Nephron progenitor cell (in vitro differentiated cells): ENCODE results near the gene PRR23B.

ENCODE experiments used
- DNase-seq: peaks from one replicate; pipeline ENCODE4 v3.0.0; 2021
- H3K27ac Mint-ChIP-seq: 2 replicates; pipeline ENCODE4 v1.8.0; 2021; ENCODE audit warnings: mild to moderate bottlenecking, moderate library complexity, mixed read lengths
- H3K27me3 Mint-ChIP-seq: 2 replicates; pipeline ENCODE4 v1.8.0; 2021; ENCODE audit warnings: mild to moderate bottlenecking, low read depth, mixed read lengths; ENCODE audit not compliant: poor library complexity
- H3K36me3 Mint-ChIP-seq: 2 replicates; pipeline ENCODE4 v1.8.0; 2021; ENCODE audit warnings: low read depth, mixed read lengths
- H3K4me1 Mint-ChIP-seq: 2 replicates; pipeline ENCODE4 v1.8.0; 2021; ENCODE audit warnings: mixed read lengths
- H3K4me3 Mint-ChIP-seq: 2 replicates; pipeline ENCODE4 v1.8.0; 2021; ENCODE audit warnings: mild to moderate bottlenecking, moderate library complexity, mixed read lengths
- H3K9me3 Mint-ChIP-seq: 2 replicates; pipeline ENCODE4 v1.8.0; 2021; ENCODE audit warnings: mild to moderate bottlenecking, moderate library complexity, mixed read lengths
- CTCF ChIP-seq: fragments of 200-600 bp; sonication (generic); IDR thresholded peaks from 2 replicates; pipeline ENCODE4 v1.5.0; 2021; ENCODE audit warnings: antibody characterized with exemption

PRR23B gene

GRCh38 chr3:138976047-138976446 lies 44.7 kb downstream of the PRR23B start:
- DNase-seq = no peak
- no peak for TF ChIP-seq CTCF
- peaks cover 24% of the 10 kb centered on the region for H3K27me3 Mint-ChIP-seq
- H3K36me3 Mint-ChIP-seq = no peaks in the 10 kb centered on the region
- H3K4me1 Mint-ChIP-seq = peaks cover 5% of the 10 kb centered on the region
- no peak overlapping the region for H3K4me3 Mint-ChIP-seq
- no peaks in the 10 kb centered on the region for H3K9me3 Mint-ChIP-seq
- H3K27ac Mint-ChIP-seq = no peak overlapping the region

GRCh38 chr3:138975351-138975750 lies 45.4 kb downstream of the PRR23B start:
- DNase-seq = no peak
- no peak for TF ChIP-seq CTCF
- Mint-ChIP-seq H3K4me3 (no peak overlapping the region), H3K9me3 (no peaks in the 10 kb centered on the region), H3K36me3 (no peaks in the 10 kb centered on the region), H3K4me1 (peaks cover 5% of the 10 kb centered on the region), H3K27me3 (peaks cover 28% of the 10 kb centered on the region), H3K27ac (no peak overlapping the region)

- Mint-ChIP-seq H3K36me3 (no peaks in the 10 kb centered on the region), H3K27ac (no peak overlapping the region)
- DNase-seq = no peak
Measured at GRCh38 chr3:138974462-138974861, 46.3 kb downstream of the PRR23B start.

GRCh38 chr3:138972941-138973340 lies 47.8 kb downstream of the PRR23B start:
- no peak for TF ChIP-seq CTCF
- Mint-ChIP-seq H3K27me3 (peaks cover 34% of the 10 kb centered on the region), H3K4me3 (no peak overlapping the region), H3K27ac (no peak overlapping the region), H3K36me3 (no peaks in the 10 kb centered on the region), H3K9me3 (no peaks in the 10 kb centered on the region), H3K4me1 (peaks cover 5% of the 10 kb centered on the region)
- no peak for DNase-seq

More at GRCh38 chr3:138974462-138974861, 46.3 kb downstream of the PRR23B start:
- Mint-ChIP-seq H3K4me1 (peaks cover 5% of the 10 kb centered on the region), H3K4me3 (no peak overlapping the region), H3K27me3 (peaks cover 29% of the 10 kb centered on the region), H3K9me3 (no peaks in the 10 kb centered on the region)
- no peak for TF ChIP-seq CTCF

GRCh38 chr3:138971766-138972320 lies 48.9 kb downstream of the PRR23B start:
- H3K4me1 Mint-ChIP-seq = peaks cover 4% of the 10 kb centered on the region
- no peak overlapping the region for H3K4me3 Mint-ChIP-seq
- TF ChIP-seq CTCF = no peak
- no peaks in the 10 kb centered on the region for H3K36me3 Mint-ChIP-seq
- no peak overlapping the region for H3K27ac Mint-ChIP-seq
- DNase-seq = no peak
- peaks cover 42% of the 10 kb centered on the region for H3K27me3 Mint-ChIP-seq
- peaks cover 4% of the 10 kb centered on the region for H3K9me3 Mint-ChIP-seq
